ENCODE results near the gene BEND6.

Gene BEND6

GRCh38 chr6:57069228-57069627 is 114.3 kb downstream of the BEND6 start:
- in situ Hi-C loops (cut with MboI; ENCODE audit: low pct_unique_long_range_greater_than_20kb, low sequenced_read_pairs): no loop called here
- no peak for DNase-seq

GRCh38 chr6:57069920-57070331 is 115.0 kb downstream of the BEND6 start:
- in situ Hi-C loops (cut with MboI; ENCODE audit: low pct_unique_long_range_greater_than_20kb, low sequenced_read_pairs): no loop called here

GRCh38 chr6:57072108-57072507 is 117.2 kb downstream of the BEND6 start:
- no peak for DNase-seq
- in situ Hi-C loops (cut with MboI; ENCODE audit: low pct_unique_long_range_greater_than_20kb, low sequenced_read_pairs): no loop called here

More at GRCh38 chr6:57069920-57070331, 115.0 kb downstream of the BEND6 start:
- no peak for DNase-seq

GRCh38 chr6:57074383-57074782 is 119.5 kb downstream of the BEND6 start:
- no peak for DNase-seq
- in situ Hi-C loops (cut with MboI; ENCODE audit: low pct_unique_long_range_greater_than_20kb, low sequenced_read_pairs): no loop called here

- in situ Hi-C loops (cut with MboI; ENCODE audit: low pct_unique_long_range_greater_than_20kb, low sequenced_read_pairs): no loop called here
- no peak for DNase-seq
These were observed 120.2 kb downstream of the BEND6 start for GRCh38 chr6:57075092-57075491.
